T-cell (primary cell): ENCODE measurements around the gene TCF7L2. TPM values are rescaled to one million over a fixed set of nuclear protein-coding genes. Genes with fewer than 3 reads are reported as not detected.

Source experiments
- ATAC-seq, 4 experiments: fragments of 200-7000 bp in 3 of 4; fragments of 150-1000 bp in 1 of 4; cut with Tn5 transposase; replicated peaks in 1 of 4; 1 replicate in 3 of 4; 2 replicates in 1 of 4; pipeline ENCODE4 v1.10.0; 2021; ENCODE audit warnings: moderate library complexity in 3 of 4, mild to moderate bottlenecking in 2 of 4, moderate number of reproducible peaks in 1 of 4
- CTCF ChIA-PET, 2 donors: fragments of 300-600 bp; sonication (Branson Sonifier 250); formaldehyde crosslinking; loops; one replicate each; lab custom pipeline; 2022; ENCODE audit warnings: antibody characterized with exemption in 2 of 2; lab: Charles Lee
- POLR2A ChIA-PET, 2 donors: fragments of 300-600 bp; sonication (Branson Sonifier 250); formaldehyde crosslinking; loops; one replicate each; lab custom pipeline; 2022; ENCODE audit warnings: antibody characterized with exemption in 2 of 2; lab: Charles Lee
- DNase-seq, 35 experiments: peaks; one replicate each; pipeline versions ENCODE4 v3.0.0 to v3.0.0-alpha.2; 2013 to 2023
- H3K27ac ChIP-seq: one replicate; pipeline ENCODE4 v1.5.1; 2013; ENCODE audit warnings: low read length
- H3K27me3 ChIP-seq, 2 experiments: replicated peaks in 1 of 2; 1 replicate in 1 of 2; 2 replicates in 1 of 2; pipeline versions ENCODE4 v1.6.1 to v1.7.0; 2013; ENCODE audit warnings: low read length in 1 of 2, mixed read lengths in 1 of 2; ENCODE audit not compliant: control insufficient read depth in 2 of 2, insufficient read depth in 2 of 2; ENCODE audit errors: extremely low read depth in 1 of 2
- H3K36me3 ChIP-seq, 2 donors: 1 replicate in 1 of 2; 2 replicates in 1 of 2; pipeline versions ENCODE4 v1.6.1 to v1.7.0; 2013; ENCODE audit warnings: low read length in 1 of 2; ENCODE audit not compliant: control insufficient read depth in 2 of 2, insufficient read depth in 1 of 2; ENCODE audit errors: extremely low read depth in 1 of 2
- H3K4me1 ChIP-seq, 2 experiments: 1 replicate in 1 of 2; 2 replicates in 1 of 2; pipeline versions ENCODE4 v1.6.1 to v1.7.0; 2013; ENCODE audit warnings: low read length in 2 of 2, mixed read lengths in 1 of 2; ENCODE audit not compliant: insufficient read depth in 2 of 2, control insufficient read depth in 1 of 2; ENCODE audit errors: extremely low read depth in 1 of 2
- H3K4me3 ChIP-seq, 2 donors: 1 replicate in 1 of 2; 2 replicates in 1 of 2; pipeline versions ENCODE4 v1.5.1 to v1.7.0; 2013; ENCODE audit warnings: mild to moderate bottlenecking in 2 of 2, low read length in 1 of 2, moderate library complexity in 1 of 2; ENCODE audit not compliant: control insufficient read depth in 1 of 2; ENCODE audit errors: extremely low read depth in 1 of 2
- H3K9me3 ChIP-seq: 2 replicates; pipeline ENCODE4 v1.7.0; 2013
- H3K27ac Mint-ChIP-seq, 2 donors: one replicate each; pipeline ENCODE4 v1.8.0; 2020 to 2021; ENCODE audit warnings: mild to moderate bottlenecking in 2 of 2, mixed read lengths in 2 of 2
- H3K27me3 Mint-ChIP-seq, 2 donors: one replicate each; pipeline ENCODE4 v1.8.0; 2021 to 2022; ENCODE audit warnings: mixed read lengths in 2 of 2
- H3K36me3 Mint-ChIP-seq: one replicate; pipeline ENCODE4 v1.8.0; 2021; ENCODE audit warnings: mixed read lengths
- H3K4me1 Mint-ChIP-seq, 3 donors: one replicate each; pipeline ENCODE4 v1.8.0; 2020 to 2022; ENCODE audit warnings: mixed read lengths in 3 of 3, mild to moderate bottlenecking in 1 of 3
- H3K4me3 Mint-ChIP-seq, 3 donors: one replicate each; pipeline ENCODE4 v1.8.0; 2020 to 2022; ENCODE audit warnings: mild to moderate bottlenecking in 3 of 3, mixed read lengths in 3 of 3, moderate library complexity in 3 of 3
- H3K9me3 Mint-ChIP-seq, 3 donors: one replicate each; pipeline ENCODE4 v1.8.0; 2020 to 2022; ENCODE audit warnings: mixed read lengths in 3 of 3
- WGBS: methylation state at CpG from one replicate; pipeline ENCODE4 v1.1.5; 2013; ENCODE audit warnings: missing lambda C conversion rate; ENCODE audit not compliant: insufficient coverage; 5-methylcytosine and 5-hydroxymethylcytosine counted together
- total RNA-seq, 35 experiments: library from RNA in 6 of 35; stranded (reverse) in 6 of 35; fragments of 120-200 nt in 1 of 35; gene quantifications; one replicate each; pipeline versions ENCODE4 v1.2.1 to v1.2.4 and lab custom pipeline; 2013 to 2026

The TCF7L2 gene
- total RNA-seq, 5 donors from 2014 or later (not counting 1 experiment from before 2014, with no cell fraction given), result 2.6 to 6.2 (median 3.3) TPM

DNA sequence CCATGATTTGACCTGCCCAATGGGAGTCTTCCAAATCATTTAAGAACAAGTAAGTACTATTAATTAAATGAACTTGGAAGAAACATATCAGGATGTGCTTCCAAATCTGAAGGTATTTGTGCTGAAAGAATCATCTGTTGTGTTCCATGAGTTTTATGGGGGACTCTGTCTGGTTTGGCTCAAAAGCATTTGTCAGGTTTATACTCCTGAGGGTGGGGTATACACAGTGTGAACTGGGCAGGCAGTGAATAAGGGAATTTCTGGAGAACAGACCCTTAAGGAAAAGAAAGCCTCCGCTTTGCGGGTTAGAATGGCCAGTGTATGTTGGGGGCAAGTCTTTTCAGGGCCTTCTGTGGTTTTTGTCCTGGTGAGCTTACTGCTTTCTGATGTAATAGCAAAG is 29.9 kb downstream of the TCF7L2 start:
- no peaks in the 10 kb centered on the region for H3K9me3 Mint-ChIP-seq
- 100% methylated on average over 2 of the region's 2 CpGs for WGBS
- H3K27ac Mint-ChIP-seq, result no peak overlapping the region
- Histone ChIP-seq H3K4me1 (peaks cover 6% of the 10 kb centered on the region in 2 experiments), H3K9me3 (no peaks in the 10 kb centered on the region), H3K27me3 (no peaks in the 10 kb centered on the region), H3K4me3 (no peak overlapping the region), H3K36me3 (no peaks in the 10 kb centered on the region), H3K27ac (no peak overlapping the region)
- peaks cover 30 to 42% of the 10 kb centered on the region in 2 donors for H3K27me3 Mint-ChIP-seq
- ATAC-seq (no peak), DNase-seq (no peak)
- H3K4me3 Mint-ChIP-seq, result no peak overlapping the region
- ChIA-PET POLR2A (no interaction called here), CTCF (no interaction called here)
- H3K36me3 Mint-ChIP-seq, result peaks cover 8% of the 10 kb centered on the region
- peaks cover 11 to 15% (median 11%) of the 10 kb centered on the region in 3 donors for H3K4me1 Mint-ChIP-seq

DNA sequence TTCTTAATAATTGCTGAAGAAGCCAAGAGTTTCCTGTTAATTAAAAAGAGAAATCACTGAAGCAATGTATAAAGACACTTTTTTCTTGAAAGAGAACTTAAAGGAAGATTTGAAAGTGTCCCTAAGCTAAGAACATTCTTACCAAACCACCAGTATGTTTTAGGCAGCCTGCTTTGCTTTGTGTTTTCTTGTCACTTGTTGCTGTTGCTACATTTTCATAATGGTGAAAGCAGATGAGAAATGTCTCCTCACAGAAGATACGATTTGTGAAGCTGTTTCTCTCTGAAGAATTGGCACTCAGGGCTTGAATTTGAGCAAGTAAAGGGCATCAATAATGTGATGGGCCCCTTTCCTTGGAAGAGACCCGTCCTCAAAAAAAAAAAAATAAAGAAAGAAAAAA is 30.9 kb downstream of the TCF7L2 start:
- Mint-ChIP-seq H3K4me1 (peaks cover 11 to 23% (median 18%) of the 10 kb centered on the region in 3 donors), H3K27ac (no peak overlapping the region), H3K36me3 (peaks cover 8% of the 10 kb centered on the region), H3K9me3 (no peaks in the 10 kb centered on the region), H3K27me3 (peaks cover 33 to 46% of the 10 kb centered on the region in 2 donors), H3K4me3 (no peak overlapping the region)
- Histone ChIP-seq H3K27me3 (peaks cover 0 to 3% of the 10 kb centered on the region in 2 experiments), H3K36me3 (no peaks in the 10 kb centered on the region), H3K27ac (no peak overlapping the region), H3K9me3 (no peaks in the 10 kb centered on the region), H3K4me1 (peaks cover 7 to 11% of the 10 kb centered on the region in 2 experiments), H3K4me3 (no peak overlapping the region)
- POLR2A ChIA-PET, result interaction anchor here in 1 of 2 donors (0.6 kb wide), 1 partner anchor 20 kb away, joined by 8 read pairs; no protein-coding TSS in a partner anchor
- 80% methylated on average over 1 of the region's 2 CpGs for WGBS
- DNase-seq, result no peak
- CTCF ChIA-PET, result no interaction called here
- ATAC-seq, result no peak

DNA sequence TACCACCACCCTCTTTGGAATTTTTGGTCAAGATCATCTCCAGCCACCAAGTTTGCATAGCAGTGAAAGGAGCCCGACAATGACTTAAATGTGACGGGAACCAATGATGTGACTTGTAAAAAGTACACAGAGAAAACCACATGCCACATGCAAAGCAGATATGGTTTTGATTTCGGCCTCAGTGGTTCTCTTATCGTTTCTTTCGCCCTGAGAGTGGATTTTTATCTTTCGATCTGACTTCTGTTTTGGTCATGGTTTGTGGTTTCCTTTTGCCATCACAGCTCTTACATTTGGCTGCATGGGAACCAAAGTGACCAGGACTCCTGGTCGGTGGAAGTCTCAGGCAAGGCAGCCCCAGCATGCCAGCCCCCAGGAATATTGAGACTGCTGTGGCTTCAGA is 31.5 kb downstream of the TCF7L2 start:
- DNase-seq, result peak in 1 of 35 experiments; percentile 35
- no peak overlapping the region for H3K4me3 ChIP-seq
- no peaks in the 10 kb centered on the region for H3K36me3 ChIP-seq
- Mint-ChIP-seq H3K4me1 (peaks cover 17 to 29% (median 25%) of the 10 kb centered on the region in 3 donors), H3K9me3 (no peaks in the 10 kb centered on the region), H3K27me3 (peaks cover 35 to 51% of the 10 kb centered on the region in 2 donors), H3K27ac (no peak overlapping the region), H3K4me3 (peak overlapping the region in 2 of 3 donors; percentile 24 to 45), H3K36me3 (peaks cover 8% of the 10 kb centered on the region)
- H3K9me3 ChIP-seq, result no peaks in the 10 kb centered on the region
- 0% methylated on average over 6 of the region's 7 CpGs for WGBS
- peaks cover 0 to 3% of the 10 kb centered on the region in 2 experiments for H3K27me3 ChIP-seq
- ATAC-seq, result peak in 2 of 4 experiments; percentile 37 to 39
- ChIA-PET CTCF (no interaction called here), POLR2A (interaction anchor here in 1 of 2 donors (0.6 kb wide), 1 partner anchor 20 kb away, joined by 8 read pairs; no protein-coding TSS in a partner anchor)
- peaks cover 12 to 13% of the 10 kb centered on the region in 2 experiments for H3K4me1 ChIP-seq
- H3K27ac ChIP-seq, result no peak overlapping the region

DNA sequence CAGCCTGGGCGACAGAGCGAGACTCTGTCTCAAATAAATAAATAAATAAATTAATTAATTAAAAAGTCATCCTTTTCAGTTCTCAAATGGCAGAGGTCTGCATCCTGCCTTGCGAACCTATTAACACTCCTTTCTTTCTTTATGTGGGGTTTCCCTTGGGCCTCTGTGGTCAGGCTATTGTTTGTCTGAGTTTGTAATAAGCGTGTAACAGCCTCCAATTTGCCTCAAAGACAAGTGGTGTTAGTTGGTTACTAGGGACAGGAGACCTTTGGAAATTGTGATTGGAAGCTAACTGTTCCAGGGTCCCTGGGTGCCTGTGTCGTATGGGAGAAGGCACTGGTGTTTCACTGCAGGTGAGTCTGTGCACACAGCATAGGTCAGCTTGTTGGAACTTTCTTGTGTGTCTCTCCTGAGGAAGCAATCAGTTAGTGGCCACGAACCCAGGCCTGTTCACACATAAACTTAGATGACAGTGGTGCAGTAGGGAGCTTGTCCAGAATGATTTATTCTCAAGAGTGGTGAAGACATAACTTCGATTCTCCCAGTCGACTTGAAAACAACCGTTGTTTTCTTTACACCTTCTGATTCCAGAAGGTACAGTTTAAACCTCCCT is 33.5 kb downstream of the TCF7L2 start:
- peaks cover 12 to 13% of the 10 kb centered on the region in 2 experiments for H3K4me1 ChIP-seq
- DNase-seq (no peak), ATAC-seq (no peak)
- H3K27me3 ChIP-seq, result peaks cover 0 to 6% of the 10 kb centered on the region in 2 experiments
- H3K27ac Mint-ChIP-seq, result no peak overlapping the region
- WGBS, result 93% methylated on average over 3 of the region's 9 CpGs
- no peaks in the 10 kb centered on the region for H3K9me3 Mint-ChIP-seq
- H3K36me3 ChIP-seq, result no peaks in the 10 kb centered on the region
- H3K27ac ChIP-seq, result no peak overlapping the region
- ChIA-PET CTCF (no interaction called here), POLR2A (no interaction called here)
- no peak overlapping the region for H3K4me3 ChIP-seq
- peaks cover 17 to 33% (median 25%) of the 10 kb centered on the region in 3 donors for H3K4me1 Mint-ChIP-seq
- H3K36me3 Mint-ChIP-seq, result peaks cover 4% of the 10 kb centered on the region
- H3K9me3 ChIP-seq, result no peaks in the 10 kb centered on the region
- no peak overlapping the region for H3K4me3 Mint-ChIP-seq
- peaks cover 35 to 51% of the 10 kb centered on the region in 2 donors for H3K27me3 Mint-ChIP-seq

DNA sequence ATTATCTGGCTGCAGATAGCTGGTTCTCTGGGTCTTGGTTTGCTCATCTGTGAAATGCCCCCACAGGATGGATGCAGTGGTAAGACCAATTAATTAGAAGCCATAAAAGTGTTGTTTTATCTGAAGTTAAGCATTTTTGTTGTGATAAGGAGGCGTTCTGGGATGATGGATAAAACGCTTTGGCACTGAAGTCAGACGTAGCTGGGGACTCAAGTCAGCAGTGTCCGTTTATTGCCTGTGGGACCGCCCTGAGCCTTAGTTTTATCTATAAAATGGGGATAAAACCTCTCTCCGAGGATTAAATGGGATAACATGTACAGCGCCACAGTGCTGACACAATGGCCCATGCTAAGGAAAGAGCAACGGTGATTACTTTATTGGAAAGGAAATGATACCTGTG is 34.7 kb downstream of the TCF7L2 start:
- H3K4me1 ChIP-seq, result peaks cover 12 to 13% of the 10 kb centered on the region in 2 experiments
- H3K27ac ChIP-seq, result no peak overlapping the region
- H3K36me3 ChIP-seq, result no peaks in the 10 kb centered on the region
- Mint-ChIP-seq H3K9me3 (no peaks in the 10 kb centered on the region), H3K27me3 (peaks cover 37 to 46% of the 10 kb centered on the region in 2 donors), H3K27ac (no peak overlapping the region), H3K36me3 (peaks cover 4% of the 10 kb centered on the region), H3K4me3 (no peak overlapping the region), H3K4me1 (peaks cover 17 to 33% (median 25%) of the 10 kb centered on the region in 3 donors)
- no peak overlapping the region for H3K4me3 ChIP-seq
- peaks cover 0 to 6% of the 10 kb centered on the region in 2 experiments for H3K27me3 ChIP-seq
- ChIA-PET POLR2A (interaction anchor here in 1 of 2 donors (0.7 kb wide), 2 partner anchors 16 to 20 kb away, joined by 7 to 25 read pairs; no protein-coding TSS in a partner anchor), CTCF (no interaction called here)
- no peak for ATAC-seq
- WGBS, result 84% methylated on average over 7 of the region's 8 CpGs
- DNase-seq, result no peak
- no peaks in the 10 kb centered on the region for H3K9me3 ChIP-seq

DNA sequence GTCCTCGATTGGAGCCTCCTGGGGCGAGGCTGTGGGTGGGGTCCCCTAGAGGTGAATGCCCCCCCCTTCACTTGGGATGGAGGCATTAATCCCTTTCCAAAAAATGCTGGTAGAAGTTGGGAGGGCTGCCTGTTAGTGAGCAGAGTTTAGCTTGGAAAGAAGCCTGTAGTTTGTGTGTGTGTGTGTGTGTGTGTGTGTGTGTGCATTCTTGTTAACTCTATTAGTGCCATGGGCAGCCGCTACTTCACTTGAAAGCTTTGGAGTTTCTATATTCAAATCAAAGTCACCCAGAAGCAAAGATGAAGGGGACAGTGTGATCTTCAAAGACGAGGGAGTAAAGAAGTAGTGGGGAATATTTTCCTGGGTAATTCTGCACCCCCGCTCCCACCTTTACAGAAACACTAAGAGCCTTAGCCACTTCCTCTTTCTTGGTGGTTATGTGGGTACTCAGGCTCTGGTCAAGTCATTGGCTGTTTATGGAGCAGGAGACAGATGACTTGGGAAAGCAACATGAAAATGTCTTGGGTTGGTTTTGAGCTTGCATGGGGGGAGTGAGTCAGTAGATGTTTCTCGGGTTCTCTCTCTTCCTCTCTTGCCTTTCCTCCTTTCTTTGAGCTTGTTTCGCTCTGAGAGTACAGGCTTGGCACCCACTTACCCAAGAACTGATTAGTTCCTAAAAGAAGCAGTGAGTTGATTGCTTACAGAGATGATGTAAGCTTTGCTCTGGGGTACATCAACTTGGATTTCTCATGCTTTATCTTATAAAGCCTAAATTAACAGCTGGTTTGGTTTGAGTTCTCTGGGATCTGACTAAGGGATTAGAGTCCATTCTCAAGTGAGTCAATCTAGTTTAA is 35.9 kb downstream of the TCF7L2 start:
- H3K9me3 Mint-ChIP-seq, result no peaks in the 10 kb centered on the region
- CTCF ChIA-PET, result no interaction called here
- DNase-seq, result no peak

More for the DNA sequence above, 35.9 kb downstream of the TCF7L2 start:
- Histone ChIP-seq H3K27me3 (peaks cover 0 to 8% of the 10 kb centered on the region in 2 experiments), H3K36me3 (no peaks in the 10 kb centered on the region), H3K4me3 (no peak overlapping the region), H3K4me1 (peaks cover 12 to 13% of the 10 kb centered on the region in 2 experiments), H3K27ac (no peak overlapping the region), H3K9me3 (no peaks in the 10 kb centered on the region)
- POLR2A ChIA-PET, result no interaction called here
- no peak for ATAC-seq
- H3K4me3 Mint-ChIP-seq, result no peak overlapping the region
- H3K4me1 Mint-ChIP-seq, result peaks cover 16 to 32% (median 24%) of the 10 kb centered on the region in 3 donors
- H3K27ac Mint-ChIP-seq, result no peak overlapping the region
- peaks cover 35 to 39% of the 10 kb centered on the region in 2 donors for H3K27me3 Mint-ChIP-seq
- peaks cover 4% of the 10 kb centered on the region for H3K36me3 Mint-ChIP-seq
- WGBS, result no CpG with 5 or more reads among the region's 7 CpGs
